ENCODE measurements around the gene AQP12B. TPM values are rescaled to one million over a fixed set of nuclear protein-coding genes. Genes with fewer than 3 reads are reported as not detected.
"Not testable (repeated sequence)": the region's sequence is repeated elsewhere in the genome, so short reads cannot be mapped to it uniquely, and the experiment has no call there.

The AQP12B gene
- 0.35 TPM for polyA plus RNA-seq (ENCODE audit: insufficient read length)
- long read RNA-seq, donor 1, result 0 reads
- long read RNA-seq, donor 2, result 0 reads
- long read RNA-seq, donor 3, result 0 reads
- long read RNA-seq, donor 4, result 0 reads
- long read RNA-seq, donor 5, result 0 reads
- long read RNA-seq, donor 6, result 0 reads
- long read RNA-seq, donor 7, result 0 reads
- long read RNA-seq, donor 8, result 0 reads

DNA sequence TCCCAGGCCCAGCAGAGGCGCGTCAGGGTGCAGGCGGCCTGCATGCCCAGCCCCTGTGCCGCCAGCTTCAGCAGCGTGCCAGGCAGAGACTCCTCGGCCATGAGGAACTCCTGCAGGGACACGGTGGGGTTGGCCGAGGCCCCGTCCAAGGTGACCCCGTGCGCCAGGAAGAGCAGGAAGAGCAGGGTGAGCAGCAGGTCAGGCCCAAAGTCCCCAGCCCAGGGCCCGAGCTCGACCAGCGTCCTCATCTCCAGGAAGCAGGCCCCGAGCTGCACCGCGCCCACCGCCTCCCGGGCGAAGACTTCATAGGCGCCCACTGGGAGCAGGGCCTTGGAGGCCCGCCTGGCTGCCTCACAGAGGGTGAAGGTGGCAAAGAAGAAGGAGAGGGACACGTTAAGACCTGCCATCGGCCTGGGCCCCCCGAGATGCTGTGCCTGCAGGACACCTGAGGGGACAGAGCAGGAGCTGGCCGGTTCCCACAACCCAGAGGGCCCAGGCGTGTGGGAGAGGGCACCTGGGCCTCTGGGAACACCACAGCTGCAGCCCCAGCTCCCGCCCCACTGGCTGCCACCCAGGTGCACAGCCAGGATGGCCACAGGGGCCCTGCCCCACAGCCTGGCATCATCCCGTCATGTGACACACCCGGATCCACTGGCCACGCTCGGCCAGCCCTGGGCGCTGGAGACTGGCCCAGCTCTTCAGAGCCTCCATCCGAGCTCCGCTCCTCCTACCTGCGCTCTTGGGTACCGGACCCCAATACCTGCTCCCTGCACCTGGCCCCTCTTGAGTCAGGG, at the start of gene AQP12B:
AQP12B (minus strand) TSS at position 455 of the 794 bp plus-strand sequence; CDS start at position 407, 48 bp downstream.
- not testable (repeated sequence) for DNase-seq

DNA sequence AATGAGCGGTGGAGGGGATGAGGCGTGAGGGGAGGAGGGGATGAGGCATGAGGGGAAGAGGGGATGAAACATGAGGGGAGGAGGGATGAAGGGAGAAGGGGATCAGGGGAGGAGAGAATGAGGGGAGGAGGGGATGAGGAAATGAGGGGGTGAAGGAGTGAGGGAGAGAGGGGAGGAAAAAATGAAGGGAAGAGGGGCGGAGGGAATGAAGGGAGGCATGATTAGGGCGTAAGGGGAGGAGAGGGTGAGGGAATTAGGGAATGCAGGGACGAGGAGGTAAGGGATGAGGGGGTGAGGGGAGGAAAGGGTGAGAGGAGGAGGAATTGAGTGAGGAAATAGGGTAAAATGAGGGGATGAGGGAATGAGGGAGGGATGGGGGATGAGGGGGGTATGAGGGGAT, 49.5 kb upstream of the AQP12B start:
- DNase-seq, result no peak

DNA sequence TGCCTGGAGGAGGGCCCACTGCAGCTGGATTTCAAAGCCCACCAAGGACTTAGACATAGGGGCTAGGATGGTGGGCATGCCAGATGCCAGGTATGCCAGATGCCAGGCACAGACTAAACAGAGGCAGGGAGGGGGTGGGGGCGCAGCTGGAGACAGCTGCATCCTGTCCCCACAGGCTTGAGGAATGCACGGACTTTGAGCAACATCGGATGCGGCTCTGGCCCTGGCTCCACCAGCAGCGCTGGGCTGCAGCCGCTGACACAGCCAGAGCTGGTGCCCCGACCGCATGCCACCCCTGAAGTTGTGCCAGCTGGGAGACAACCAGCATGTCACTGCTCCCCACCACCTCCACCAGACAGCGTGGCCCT, 48.5 kb upstream of the AQP12B start:
- no peak for DNase-seq

- DNase-seq, result no peak
Observed at GRCh38 chr2:240730501-240731177, 48.0 kb upstream of the AQP12B start.

DNA sequence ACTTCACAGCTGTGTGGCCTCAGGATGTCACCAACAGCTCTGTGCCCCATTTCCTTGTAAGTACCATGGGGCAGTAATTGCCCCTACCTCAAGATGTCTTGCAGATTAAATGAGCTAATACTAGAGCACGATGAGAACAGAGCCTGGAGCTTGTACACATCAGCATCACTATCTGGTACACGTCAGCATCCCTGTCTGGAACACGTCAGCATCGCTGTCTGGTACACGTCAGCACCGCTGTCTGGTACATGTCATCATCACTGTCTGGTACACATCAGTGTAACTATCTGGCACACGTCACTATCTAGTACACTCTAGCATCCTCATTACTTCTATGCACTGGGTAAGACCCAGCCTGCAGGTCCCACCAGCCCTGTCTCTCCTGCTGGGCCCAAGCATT, 46.1 kb upstream of the AQP12B start:
- DNase-seq, result no peak

GRCh38 chr2:240728361-240728760, 45.7 kb upstream of the AQP12B start:
- no peak for DNase-seq

DNA sequence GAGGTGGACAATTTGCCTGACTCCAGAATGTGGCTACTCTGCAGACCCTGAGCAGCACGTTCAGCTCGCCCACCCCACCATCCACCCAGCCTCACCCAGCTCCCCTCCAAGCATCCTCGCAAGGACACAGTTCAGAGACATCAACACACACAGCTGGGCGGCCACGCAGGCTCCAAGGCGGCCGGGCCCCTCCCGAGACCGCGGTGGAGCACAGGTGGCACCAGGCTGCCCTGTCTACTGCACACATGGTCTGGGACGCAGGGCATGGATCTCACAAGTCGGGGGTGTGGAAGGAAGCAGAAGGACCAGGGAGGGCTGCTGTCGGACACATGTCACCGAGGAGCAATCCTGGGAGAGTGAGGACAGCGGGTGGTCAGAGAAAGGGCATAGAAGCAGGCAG, 45.2 kb upstream of the AQP12B start:
- no peak for DNase-seq

- DNase-seq, result no peak
Observed at GRCh38 chr2:240727439-240727838, 44.8 kb upstream of the AQP12B start.

- no peak for DNase-seq
Observed at GRCh38 chr2:240726876-240727275, 44.2 kb upstream of the AQP12B start.

DNA sequence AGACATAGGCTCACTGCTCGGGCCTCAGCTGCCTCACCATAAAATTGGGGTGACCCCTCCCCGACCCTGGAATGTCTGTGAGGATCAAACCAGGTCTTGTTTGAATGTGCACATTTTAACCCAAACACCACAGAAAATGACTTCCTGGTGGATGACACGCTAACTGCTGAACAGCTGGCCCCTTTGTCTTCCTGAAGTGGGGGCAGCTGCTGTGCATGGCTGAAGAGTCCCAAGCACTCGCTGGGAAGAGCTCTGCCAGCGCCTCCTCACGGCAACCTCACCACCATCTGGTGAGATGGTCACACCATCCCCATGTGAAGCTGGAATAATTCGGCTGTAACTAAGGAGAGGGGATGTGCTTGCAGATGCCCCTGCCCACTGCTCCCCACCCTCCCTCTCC, 43.0 kb upstream of the AQP12B start:
- no peak for DNase-seq

DNA sequence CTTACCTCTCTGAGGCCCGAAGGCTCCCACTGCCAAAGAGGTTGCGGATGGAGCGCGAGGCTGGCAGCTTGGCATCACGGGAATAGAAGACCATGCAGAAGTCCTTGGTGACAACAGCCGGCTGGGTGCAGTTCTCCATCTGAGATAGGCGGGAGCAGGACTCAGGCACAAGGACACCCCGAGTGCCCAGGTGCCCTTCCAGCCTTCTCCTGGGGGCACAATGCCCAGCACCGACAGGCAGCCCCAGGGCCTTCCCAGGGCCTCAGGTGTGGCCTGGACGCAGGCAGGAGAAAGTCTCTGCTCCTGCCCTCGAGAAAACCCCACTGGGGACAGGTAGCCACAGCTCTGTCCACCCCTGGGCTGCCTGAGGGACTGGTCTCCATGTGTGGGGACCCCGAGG, 42.6 kb upstream of the AQP12B start:
- DNase-seq, result no peak

- no peak for DNase-seq
Observed at GRCh38 chr2:240724431-240724830, 41.7 kb upstream of the AQP12B start.

DNA sequence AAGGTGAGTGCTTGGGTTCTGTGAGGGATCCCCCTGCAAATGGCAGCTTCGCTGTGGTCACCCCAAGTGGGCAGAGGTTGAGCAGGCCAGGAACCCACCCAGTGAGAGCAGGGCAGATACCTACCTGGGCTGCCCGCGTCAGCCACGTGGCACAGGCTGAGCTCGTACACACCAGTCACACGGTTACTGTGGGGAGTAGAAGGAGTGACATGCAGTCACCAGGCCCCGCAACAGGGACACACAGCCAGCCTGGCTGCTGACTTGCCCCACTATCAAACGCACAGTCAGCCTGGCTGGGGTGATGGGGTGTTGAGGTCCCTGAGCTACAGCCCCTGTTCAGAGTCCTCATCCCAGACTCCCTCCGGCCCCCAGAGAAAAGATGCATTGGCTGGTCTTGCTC, 41.2 kb upstream of the AQP12B start:
- DNase-seq, result no peak

DNA sequence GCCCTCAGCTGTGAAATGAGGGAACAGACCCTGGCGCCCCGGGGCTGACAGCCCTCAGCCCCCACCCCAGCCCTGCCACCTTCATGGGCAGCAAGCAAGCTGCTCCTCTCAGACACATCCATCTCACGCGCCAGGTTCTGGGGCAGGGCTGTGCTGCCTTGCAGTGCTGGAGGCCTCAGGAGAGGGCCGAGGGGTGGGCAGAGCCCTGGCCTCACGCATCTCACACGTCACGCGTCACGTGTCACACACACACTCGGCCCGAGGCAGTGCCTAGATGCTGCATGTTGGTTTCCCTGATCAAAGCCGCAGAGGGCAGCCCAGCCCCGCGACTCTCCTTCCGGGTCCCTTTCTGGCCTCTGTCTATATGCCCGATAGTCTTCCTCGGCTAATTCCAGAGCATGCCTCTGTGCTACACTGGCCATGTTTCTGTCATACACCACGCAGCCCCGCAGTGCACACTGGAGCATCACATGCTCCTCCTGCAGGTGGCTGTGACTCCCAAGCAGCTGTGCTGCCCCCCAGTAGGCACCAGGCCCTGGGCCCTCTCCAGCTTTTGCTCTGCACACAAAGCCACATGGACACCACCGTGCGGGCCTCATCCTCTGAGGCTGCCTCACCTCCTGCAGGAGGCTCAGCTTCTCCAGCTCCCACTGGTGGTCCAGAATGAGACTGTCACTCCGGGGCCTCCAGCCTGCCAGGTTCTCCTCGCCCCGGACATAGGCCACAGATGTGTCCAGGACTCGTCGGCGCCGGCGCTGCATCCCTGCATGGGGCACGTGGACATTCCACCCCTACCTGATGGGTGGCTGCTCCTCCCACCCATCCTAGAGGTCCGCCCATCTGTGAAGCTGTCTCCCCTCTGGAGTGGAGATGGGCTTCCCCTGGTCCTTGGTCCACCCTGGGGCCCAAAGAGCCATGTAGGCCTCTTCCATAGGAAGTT, 40.4 kb upstream of the AQP12B start:
- DNase-seq, result no peak

DNA sequence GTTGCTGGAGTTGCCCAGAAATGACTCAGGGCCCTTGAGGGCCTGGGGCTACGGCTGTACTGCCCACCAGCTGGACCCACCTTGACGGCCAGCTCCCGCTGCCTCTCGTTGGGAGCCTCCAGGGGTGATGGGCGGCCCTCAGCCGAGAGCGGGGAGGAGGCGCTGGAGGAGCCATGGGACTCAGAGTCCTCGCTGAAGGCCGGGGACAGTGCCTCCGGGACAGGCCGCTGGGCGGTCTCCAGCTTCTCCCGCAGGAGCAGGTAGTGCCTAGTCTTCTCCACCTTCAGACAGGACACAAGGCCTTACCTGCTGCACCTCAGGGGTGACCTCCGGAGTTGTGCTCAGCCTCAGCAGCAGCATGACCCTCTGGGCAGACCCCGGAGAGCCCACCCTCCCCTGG, 39.7 kb upstream of the AQP12B start:
- no peak for DNase-seq

DNA sequence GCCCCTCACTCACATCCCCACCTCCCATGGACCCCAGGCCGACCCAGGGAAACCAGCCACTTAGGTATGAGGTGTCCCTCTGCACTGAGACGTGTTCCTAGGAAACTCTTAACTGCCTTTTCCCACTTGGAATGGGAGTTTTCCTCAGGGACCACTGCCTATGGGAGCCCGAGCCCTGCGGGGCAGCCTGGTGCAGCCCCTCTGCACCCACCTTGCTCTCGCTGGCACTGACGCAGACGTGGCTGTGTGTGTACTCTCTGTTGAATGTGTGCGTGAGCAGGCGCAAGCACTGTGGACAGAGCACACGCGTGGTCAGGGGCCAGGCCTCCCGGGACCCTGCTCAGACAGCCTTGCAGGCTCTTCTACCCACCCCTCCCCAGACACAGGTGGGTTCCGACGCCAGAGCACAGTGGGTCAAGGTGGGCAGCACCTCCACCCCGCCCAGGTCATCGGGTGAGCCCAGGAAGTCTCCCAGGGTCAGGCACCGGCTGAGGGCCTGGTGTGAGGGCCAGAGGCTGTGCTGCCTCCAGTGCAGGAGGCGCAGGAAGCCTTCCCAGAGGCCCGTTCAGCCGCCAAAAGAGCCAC, 39.0 kb upstream of the AQP12B start:
- no peak for DNase-seq

GRCh38 chr2:240720686-240721595, 38.3 kb upstream of the AQP12B start:
- DNase-seq, result no peak

DNA sequence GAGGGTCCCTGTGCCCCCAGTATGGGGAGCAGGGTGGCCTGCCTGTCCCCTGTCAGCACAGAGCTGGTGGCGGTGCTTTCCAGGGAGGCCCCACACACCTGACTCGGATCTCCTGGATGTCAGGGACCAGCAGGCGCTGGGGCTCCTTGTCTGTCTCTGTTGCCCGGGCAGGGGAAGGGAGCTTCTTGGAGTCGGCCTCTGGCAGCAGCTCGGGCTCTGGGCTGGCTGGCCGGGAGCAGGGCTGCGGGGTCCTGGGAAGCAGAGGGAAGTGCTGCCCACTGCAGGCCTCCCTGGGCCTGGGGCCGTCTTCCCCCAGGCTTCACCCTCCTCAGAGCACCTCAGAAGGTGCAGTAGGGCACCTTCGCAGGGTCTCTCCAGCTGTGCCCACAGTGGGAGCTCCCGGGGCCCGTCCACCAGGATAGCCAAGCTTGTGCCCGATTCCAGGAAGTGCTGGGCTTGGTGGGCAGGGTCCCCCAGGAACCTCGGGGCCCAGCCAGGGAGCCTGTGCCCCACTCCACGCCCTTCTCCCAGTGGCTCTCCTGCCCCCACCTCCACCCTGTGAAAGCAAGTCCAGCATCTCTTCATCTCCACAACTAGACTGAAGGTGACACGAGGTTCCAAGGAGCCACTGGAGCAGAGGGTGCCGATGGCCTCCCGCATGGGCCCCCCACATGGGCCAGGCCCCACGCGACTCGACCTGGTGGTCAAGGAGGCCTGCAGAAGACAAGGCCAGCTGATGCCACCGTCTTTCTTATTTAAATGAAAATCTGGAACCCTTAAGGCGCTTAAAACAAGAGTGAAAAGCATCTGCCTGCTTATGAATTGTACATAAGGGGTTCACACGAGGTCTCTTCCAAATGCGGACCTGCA, 37.2 kb upstream of the AQP12B start:
- no peak for DNase-seq

DNA sequence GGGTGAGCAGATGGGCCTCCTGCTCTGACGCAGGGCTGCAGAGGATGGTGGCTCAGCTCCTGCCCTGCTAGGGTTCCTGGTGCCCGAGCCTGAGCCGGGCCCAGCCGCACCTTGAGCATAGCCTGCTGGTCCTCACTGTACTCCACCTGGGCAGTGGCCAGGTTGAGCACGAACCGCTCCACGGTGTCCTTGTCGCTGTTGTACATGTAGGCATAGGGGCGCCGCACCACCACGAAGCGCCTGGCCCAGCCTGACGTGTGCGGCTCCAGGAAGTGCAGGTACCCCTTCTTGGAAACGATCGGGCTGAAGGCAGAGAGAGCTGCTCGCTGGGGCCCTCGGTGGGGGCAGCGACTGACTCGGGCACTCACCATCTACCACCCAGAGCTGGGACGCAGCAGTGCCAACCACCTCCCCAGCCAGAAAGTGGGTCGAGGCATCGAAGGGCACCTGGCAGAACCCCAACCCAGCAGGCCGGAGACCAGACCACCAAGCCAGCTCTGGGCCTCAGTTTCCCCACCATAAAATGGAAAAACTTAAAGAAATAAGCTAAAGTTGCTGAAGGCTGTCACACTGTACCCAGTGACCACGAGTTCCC, 36.3 kb upstream of the AQP12B start:
- DNase-seq, result no peak

Data from left kidney (tissue), 8 donors.